HL-60/S4 (cell line): ENCODE data around the gene TBCE.

Source experiments
- in situ Hi-C: fragments of 300-500 bp; cut with MboI; formaldehyde crosslinking; loops from 2 replicates; pipeline ENCODE4 v1.14.3; 2022; ENCODE audit warnings: low sequenced_read_pairs

The TBCE gene

DNA sequence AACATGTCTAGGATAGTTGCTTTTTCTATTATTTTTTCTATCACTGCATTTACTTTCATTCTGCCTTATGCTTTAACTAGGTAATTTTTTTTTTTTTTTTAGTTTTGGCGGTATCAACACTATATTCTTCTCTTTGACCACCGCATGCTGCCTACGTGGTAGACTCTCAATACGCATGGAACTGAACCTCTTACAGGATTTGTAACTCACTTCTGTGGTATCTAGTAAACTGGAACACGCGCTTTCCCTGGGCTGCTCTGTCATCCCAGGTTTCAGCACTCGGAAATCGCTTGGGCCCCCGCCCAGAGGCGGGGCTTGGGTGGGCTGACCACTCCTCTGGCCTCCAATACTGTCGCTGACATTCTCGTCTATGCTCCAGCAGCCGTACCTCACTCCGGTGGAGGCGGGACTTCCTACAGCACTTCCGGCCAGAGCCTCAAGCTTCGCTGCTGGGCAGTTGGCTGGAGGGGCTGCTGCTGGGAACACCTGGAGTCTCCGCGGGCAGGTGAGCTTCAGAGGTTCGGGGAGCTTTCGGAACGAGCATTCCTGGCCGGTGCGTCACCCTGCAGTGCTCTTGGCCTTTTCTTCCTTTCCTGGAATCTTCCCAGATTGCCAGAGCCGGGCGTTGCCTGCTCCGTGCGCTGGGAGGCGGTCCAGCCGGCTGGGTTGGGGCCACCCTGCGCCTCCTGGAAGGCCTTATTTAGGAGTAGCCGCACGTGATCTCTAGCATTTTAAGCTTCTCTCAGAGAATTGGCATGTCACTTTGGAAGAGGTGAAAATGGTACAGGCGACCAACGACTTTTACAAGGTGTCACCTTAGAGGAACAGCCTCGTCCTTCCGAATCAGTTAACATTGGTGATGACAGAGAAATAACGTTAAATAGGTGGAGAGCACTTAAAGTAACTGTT is at the start of gene TBCE:
TBCE (plus strand) TSS at position 428 of the 909 bp plus-strand sequence. CDS start 12,623 bp downstream, outside the sequence.
- in situ Hi-C loops = no loop called here

DNA sequence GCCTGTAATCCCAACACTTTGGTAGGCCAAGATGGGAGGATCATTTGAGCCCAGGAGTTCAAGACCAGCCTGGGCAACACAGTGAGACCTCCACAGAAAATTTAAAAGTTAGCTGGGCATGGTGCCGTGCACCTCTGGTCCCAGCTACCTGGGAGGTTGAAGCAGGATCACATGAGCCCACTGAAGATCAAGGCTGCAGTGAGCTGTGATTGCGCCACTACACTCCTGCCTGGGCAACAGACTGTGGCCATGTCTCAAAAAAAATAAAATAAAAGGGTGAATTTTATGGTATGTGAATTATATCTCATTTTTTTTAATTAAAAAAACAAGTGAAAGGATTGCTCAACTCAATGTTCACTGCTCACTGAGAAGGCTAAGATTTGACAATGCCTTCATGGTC is 48.0 kb upstream of the TBCE start:
- in situ Hi-C loops = no loop called here

GRCh38 chr1:235320521-235321179 is 46.6 kb upstream of the TBCE start:
- in situ Hi-C loops = no loop called here

DNA sequence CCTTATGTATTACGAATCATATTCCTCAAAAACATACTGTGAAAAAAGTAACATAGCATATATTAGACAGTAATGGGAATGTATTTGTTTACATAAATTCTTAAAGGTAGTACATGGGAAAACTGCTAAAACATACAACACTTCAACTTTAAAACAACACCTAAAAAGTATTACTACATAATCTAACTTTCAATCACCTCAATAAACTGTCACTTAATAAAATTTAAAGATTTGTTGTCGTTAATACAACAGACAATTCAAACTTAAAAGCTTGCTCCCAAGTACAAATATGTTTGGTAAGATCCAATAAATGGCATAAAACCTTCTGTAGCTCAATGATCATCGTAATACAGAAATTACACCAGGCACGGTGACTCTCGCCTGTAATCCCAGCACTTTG is 42.9 kb upstream of the TBCE start:
- in situ Hi-C loops = no loop called here

DNA sequence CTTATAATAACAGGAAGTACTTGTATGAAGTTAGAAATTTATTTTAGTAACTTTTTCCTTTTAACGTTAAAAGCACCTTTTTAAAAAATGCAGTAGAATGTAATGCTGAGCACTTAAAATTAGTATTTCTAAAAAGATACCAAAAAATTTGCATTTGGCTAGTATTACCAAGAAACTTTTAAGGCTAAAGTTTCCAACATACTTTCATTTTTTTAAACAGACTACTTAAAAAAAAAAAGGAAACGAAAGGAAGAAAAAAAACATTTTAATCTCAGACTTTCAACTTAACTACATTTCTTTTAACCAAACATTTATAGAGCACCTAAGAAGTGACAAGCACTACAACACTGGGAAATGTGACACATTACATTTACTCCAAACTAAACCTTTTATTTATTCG is 42.1 kb upstream of the TBCE start:
- in situ Hi-C loops = no loop called here

DNA sequence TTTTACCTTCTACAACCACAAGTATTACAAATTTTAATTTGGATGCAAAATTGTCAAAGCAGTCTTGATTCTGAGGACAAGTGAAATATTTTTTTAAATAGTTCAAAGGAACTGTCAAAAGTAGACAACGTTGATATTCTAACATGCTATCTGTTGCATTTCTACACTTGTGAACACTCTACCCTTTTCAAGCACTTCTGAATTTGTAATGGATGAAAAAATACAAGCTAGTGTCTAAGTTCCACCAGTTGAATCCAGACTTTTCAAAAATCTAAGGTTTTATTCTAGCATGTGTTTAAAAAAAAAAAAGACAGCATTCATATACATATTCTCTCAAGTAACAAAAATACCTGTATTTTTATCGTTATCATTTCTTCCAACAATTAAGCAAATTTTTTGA is 41.4 kb upstream of the TBCE start:
- in situ Hi-C loops = no loop called here

DNA sequence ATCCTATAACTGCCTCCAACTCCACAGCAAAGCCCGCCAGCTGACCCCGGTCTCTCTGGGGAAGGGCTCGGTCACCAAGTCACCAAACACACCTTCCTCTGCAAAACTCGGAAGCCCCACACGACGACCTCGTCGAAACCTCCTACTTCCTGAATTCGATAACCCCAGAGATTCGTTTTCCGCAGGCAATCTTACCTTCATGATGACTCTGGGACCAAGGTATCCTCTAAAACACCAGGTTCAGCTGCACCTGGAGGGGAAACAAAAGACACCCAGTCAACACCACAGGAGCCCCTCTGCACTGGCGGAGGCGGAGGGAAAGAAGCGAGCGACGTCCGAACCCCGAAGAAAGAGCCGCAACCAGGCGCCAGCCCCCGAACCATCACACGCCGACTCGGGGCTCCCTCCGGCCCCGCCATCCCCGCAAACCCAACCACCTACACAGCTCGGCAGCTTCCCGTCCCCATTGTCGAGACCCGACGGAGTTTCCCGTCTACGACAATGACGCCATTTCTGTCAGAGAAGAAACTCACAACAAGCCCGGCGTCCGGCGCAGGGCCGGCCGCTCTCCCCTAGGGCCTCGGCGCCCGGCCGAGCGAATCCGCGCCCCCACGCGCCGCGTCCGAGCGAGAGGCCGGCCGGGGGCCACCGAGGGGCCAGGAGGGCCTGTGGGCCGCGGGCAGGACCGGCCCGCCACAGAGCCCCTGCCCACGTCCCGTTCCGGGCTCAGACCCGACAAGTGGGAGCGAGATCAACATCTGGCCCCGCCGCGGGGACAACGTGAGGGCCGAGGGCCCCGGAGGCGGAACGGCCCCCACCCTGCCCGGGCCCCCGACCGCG is 40.3 kb upstream of the TBCE start:
- in situ Hi-C loops = no loop called here

- in situ Hi-C loops = no loop called here
These were observed 39.5 kb upstream of the TBCE start, which contains the start of gene ARID4B for GRCh38 chr1:235327559-235328270. Gene ARID4B, minus strand, starts transcription at chr1:235328179. Its CDS starts 1,260 bp downstream, at chr1:235326919.

DNA sequence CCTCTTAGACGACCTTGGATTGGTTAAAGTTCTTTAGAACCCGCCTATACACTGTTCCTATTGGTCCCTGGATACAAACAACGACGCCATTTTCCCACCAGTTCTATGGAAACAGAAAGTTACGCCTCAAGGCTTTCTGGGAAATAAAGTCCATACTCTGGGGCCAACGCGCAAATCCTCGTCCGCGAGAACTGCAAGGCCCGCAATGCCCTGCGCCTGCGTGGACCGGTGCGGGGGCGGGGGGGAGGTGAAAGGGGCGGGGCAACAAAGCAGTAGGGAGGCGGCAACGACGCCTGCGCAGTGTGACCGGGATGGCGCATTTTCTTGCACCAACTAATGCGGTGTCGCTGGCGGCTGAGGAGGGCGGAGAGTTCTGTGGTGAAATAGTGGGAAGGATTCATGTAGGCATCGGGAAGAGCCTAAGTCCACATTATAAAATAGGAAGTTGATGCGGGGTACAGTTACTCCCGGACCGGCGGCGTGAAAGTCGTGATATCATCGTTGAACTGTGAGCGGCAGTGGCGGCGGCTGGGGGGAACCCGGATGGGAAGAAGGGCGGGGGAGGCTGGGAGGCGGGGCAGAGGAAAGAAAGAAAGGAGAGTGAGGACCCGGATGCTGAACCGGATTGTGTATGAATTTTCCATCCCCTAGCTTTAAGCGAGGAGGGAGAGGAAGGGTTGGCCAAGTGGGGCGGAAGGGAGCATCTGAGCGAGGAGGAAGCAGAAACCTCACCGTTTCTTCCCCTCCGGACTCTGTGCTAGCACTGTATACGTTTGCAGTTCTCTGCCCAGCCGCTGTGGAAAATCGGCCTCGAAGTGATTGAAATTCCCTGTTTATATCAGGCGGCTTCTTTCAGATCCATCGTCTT is 38.7 kb upstream of the TBCE start, which contains the start of gene GGPS1:
GGPS1 (plus strand) TSS at position 300 of the 868 bp plus-strand sequence. CDS start 6,695 bp downstream, outside the sequence.
- in situ Hi-C loops = no loop called here

GRCh38 chr1:235329139-235329902 is 37.9 kb upstream of the TBCE start:
- in situ Hi-C loops = no loop called here

DNA sequence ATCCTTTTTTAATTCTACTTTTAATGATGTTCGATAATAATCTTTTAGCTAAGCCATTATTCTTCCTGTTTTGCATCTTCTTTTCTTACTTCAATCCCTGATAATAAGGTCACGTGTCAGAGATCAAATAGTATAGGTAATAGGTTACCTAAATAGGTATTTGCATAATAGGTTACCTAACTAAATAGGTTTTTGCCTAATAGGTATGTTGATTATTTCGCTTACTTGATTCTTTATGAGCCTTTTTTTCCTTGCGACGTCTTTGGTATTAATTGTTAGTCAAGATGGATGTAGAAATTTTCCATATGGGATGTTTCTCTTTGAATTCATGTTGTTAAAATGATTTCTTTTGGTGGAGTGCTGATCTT is 36.3 kb upstream of the TBCE start:
- in situ Hi-C loops = no loop called here

- in situ Hi-C loops = no loop called here
These were observed 35.8 kb upstream of the TBCE start for GRCh38 chr1:235331401-235331800.

- in situ Hi-C loops = no loop called here
These were observed 30.3 kb upstream of the TBCE start for GRCh38 chr1:235336903-235337302.

DNA sequence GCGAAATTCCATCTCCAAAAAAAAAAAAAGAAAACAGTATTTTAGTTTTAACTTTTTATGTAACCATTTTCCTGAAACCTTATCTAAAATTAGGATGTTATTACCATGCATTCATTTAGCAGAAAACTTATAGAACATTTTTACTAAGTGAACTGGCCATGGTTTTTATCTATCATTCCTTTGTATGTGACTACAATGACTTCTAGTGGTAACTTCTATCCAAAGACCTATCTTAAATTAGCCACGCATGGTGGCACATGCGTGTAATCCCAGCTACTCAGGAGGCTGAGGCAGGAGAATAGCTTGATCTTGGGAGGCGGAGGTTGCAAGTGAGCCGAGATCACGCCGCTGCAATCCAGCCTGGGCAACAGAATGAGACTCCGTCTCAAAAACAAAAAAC is 27.5 kb upstream of the TBCE start:
- in situ Hi-C loops = no loop called here

- in situ Hi-C loops = no loop called here
These were observed 25.9 kb upstream of the TBCE start for GRCh38 chr1:235341334-235341733.

GRCh38 chr1:235342039-235342438 is 25.2 kb upstream of the TBCE start:
- in situ Hi-C loops = no loop called here

- in situ Hi-C loops = no loop called here
These were observed 24.8 kb upstream of the TBCE start for GRCh38 chr1:235342471-235342870.

DNA sequence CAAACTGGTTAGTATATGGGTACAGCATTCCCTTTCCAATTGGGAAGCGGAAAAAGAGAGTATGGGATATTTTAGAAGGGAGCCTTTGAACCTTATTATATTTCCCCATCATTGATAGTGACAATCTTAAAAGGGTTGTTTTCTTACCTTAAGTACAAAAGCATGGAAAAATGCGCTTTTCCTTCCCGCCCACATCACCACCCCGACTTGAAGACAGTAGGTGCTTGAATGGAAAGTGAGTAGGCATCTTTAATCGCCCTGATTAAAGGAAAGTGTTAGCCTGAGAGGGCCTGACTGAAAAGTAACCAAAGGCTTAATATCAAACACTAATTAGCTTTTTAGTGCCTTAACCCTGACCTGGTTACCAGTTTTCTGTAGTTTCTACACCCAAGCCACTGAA is 23.5 kb upstream of the TBCE start:
- in situ Hi-C loops = no loop called here

- in situ Hi-C loops = no loop called here
These were observed 15.8 kb upstream of the TBCE start for GRCh38 chr1:235351441-235351840.
